LNCAP (cell line): ENCODE data around the gene ILKAP.

ENCODE experiments used
- CTCF ChIP-seq: fragments of 450-650 bp; IDR thresholded peaks from 2 replicates; pipeline ENCODE4 v1.5.1; 2017; ENCODE audit warnings: mild to moderate bottlenecking

ILKAP gene

GRCh38 chr2:238122287-238123217 is 80.9 kb downstream of the ILKAP start:
- TF ChIP-seq CTCF: no peak

- TF ChIP-seq CTCF: no peak
These were observed 81.8 kb downstream of the ILKAP start for GRCh38 chr2:238121511-238122286.

GRCh38 chr2:238120463-238121298 is 82.8 kb downstream of the ILKAP start:
- TF ChIP-seq CTCF: no peak
